HL-60 (cell line): ENCODE results near the gene GCNT3.

Experiments used
- GABPA ChIP-seq: IDR thresholded peaks from 2 replicates; pipeline ENCODE4 v1.6.1; 2012; ENCODE audit warnings: low read depth
- POLR2AphosphoS5 ChIP-seq: IDR thresholded peaks from 2 replicates; pipeline ENCODE4 v1.6.1; 2012; ENCODE audit warnings: low read depth
- TF ChIP-seq, protein P1 (sequence below): IDR thresholded peaks from one replicate; pipeline ENCODE4 v1.5.1; 2011; ENCODE audit warnings: low read length, control low read depth, inconsistent platforms; ENCODE audit not compliant: insufficient read depth
- TF ChIP-seq, protein P2 (sequence below): IDR thresholded peaks from 2 replicates; pipeline ENCODE4 v1.6.1; 2012; ENCODE audit warnings: low read depth; ENCODE audit not compliant: insufficient replicate concordance

GRCh38 chr15:59594991-59595390, 16.6 kb upstream of the GCNT3 start:
- TF ChIP-seq, protein P1, sequence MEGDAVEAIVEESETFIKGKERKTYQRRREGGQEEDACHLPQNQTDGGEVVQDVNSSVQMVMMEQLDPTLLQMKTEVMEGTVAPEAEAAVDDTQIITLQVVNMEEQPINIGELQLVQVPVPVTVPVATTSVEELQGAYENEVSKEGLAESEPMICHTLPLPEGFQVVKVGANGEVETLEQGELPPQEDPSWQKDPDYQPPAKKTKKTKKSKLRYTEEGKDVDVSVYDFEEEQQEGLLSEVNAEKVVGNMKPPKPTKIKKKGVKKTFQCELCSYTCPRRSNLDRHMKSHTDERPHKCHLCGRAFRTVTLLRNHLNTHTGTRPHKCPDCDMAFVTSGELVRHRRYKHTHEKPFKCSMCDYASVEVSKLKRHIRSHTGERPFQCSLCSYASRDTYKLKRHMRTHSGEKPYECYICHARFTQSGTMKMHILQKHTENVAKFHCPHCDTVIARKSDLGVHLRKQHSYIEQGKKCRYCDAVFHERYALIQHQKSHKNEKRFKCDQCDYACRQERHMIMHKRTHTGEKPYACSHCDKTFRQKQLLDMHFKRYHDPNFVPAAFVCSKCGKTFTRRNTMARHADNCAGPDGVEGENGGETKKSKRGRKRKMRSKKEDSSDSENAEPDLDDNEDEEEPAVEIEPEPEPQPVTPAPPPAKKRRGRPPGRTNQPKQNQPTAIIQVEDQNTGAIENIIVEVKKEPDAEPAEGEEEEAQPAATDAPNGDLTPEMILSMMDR = no peak
- TF ChIP-seq, protein P2, sequence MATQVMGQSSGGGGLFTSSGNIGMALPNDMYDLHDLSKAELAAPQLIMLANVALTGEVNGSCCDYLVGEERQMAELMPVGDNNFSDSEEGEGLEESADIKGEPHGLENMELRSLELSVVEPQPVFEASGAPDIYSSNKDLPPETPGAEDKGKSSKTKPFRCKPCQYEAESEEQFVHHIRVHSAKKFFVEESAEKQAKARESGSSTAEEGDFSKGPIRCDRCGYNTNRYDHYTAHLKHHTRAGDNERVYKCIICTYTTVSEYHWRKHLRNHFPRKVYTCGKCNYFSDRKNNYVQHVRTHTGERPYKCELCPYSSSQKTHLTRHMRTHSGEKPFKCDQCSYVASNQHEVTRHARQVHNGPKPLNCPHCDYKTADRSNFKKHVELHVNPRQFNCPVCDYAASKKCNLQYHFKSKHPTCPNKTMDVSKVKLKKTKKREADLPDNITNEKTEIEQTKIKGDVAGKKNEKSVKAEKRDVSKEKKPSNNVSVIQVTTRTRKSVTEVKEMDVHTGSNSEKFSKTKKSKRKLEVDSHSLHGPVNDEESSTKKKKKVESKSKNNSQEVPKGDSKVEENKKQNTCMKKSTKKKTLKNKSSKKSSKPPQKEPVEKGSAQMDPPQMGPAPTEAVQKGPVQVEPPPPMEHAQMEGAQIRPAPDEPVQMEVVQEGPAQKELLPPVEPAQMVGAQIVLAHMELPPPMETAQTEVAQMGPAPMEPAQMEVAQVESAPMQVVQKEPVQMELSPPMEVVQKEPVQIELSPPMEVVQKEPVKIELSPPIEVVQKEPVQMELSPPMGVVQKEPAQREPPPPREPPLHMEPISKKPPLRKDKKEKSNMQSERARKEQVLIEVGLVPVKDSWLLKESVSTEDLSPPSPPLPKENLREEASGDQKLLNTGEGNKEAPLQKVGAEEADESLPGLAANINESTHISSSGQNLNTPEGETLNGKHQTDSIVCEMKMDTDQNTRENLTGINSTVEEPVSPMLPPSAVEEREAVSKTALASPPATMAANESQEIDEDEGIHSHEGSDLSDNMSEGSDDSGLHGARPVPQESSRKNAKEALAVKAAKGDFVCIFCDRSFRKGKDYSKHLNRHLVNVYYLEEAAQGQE = no peak
- no peak for TF ChIP-seq POLR2AphosphoS5
- no peak for TF ChIP-seq GABPA
